AG08396 (cell line): Measurements from ENCODE around the gene SPATA31A3.
"Not testable (repeated sequence)": the region's sequence is repeated elsewhere in the genome, so short reads cannot be mapped to it uniquely, and the experiment has no call there.

Source experiments
- DNase-seq: peaks from one replicate; pipeline ENCODE4 v3.0.0; 2012; ENCODE audit warnings: low spot score, mixed read lengths

The SPATA31A3 gene

GRCh38 chr9:66992450-66992849, at the start of gene SPATA31A3:
Gene SPATA31A3, minus strand, starts transcription at chr9:66992550. Its CDS starts 29 bp downstream, at chr9:66992521.
- not testable (repeated sequence) for DNase-seq

GRCh38 chr9:66952576-66952975, 39.8 kb downstream of the SPATA31A3 start:
- not testable (repeated sequence) for DNase-seq

- not testable (repeated sequence) for DNase-seq
Observed at GRCh38 chr9:66942400-66943155, 49.8 kb downstream of the SPATA31A3 start.

- not testable (repeated sequence) for DNase-seq
Observed at GRCh38 chr9:66939878-66940830, 52.2 kb downstream of the SPATA31A3 start.

GRCh38 chr9:66938322-66938721, 54.0 kb downstream of the SPATA31A3 start:
- DNase-seq = not testable (repeated sequence)

- DNase-seq = not testable (repeated sequence)
Observed at GRCh38 chr9:66937662-66938061, 54.7 kb downstream of the SPATA31A3 start.
